ENCODE data around the gene LARGE1. TPM values are rescaled to one million over a fixed set of nuclear protein-coding genes. Genes with fewer than 3 reads are reported as not detected.

The LARGE1 gene
- total RNA-seq, 1 experiment from 2014 or later = 1.3 TPM

DNA sequence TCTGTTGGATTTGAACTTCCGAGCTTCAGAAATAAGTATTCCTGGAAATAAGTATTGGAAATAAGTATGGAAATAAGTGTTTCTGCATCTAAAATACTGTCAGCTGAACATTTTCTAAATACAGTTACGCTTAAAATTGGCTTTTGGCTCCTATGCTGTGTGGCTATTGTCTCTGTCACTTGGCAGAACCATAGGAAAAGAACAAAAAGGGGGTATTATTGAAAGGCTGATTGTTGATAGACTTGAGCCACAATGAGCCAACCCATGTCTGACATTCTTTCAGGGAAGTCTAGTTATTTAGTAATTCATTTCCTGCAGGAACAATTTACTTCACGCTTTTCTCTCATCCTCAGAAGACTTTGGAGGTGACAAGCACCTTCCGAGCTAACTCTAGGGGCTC, 32.5 kb upstream of the LARGE1 start:
- Histone ChIP-seq H3K27me3 (ENCODE audit: low read length) (no peaks in the 10 kb centered on the region), H3K79me2 (ENCODE audit: low read length) (no peaks in the 10 kb centered on the region), H3F3A (ENCODE audit: low read length, unreplicated experiment) (no peaks in the 10 kb centered on the region), H3K9ac (ENCODE audit: low read length) (no peak overlapping the region), H4K20me1 (ENCODE audit: low read length) (no peaks in the 10 kb centered on the region), H3K36me3 (ENCODE audit: low read depth, low read length) (no peaks in the 10 kb centered on the region), H3K9me3 (ENCODE audit: low read length) (no peaks in the 10 kb centered on the region), H3K4me1 (ENCODE audit: insufficient read depth, low read length) (no peaks in the 10 kb centered on the region), H3K27ac (ENCODE audit: low read length) (no peak overlapping the region), H3K9me2 (replicated peaks; ENCODE audit: low read length) (no peaks in the 10 kb centered on the region), H2AFZ (ENCODE audit: low read length) (no peak overlapping the region), H3K4me3 (ENCODE audit: low read length) (no peak overlapping the region), H3K4me2 (ENCODE audit: low read length) (no peak overlapping the region)
- intact Hi-C loops (cut with micrococcal nuclease) = no loop called here
- ChIA-PET CTCF (no interaction called here), POLR2A (ENCODE audit: unreplicated experiment) (no interaction called here)
- no peak for ATAC-seq
- no TSS peak for BruUV-seq (replicated peaks)
- DNase-seq = no peak
- TF ChIP-seq EZH2phosphoT487 (IDR thresholded peaks at IDR 0.05; ENCODE audit: borderline replicate concordance, low read length) (no peak), EZH2 (IDR thresholded peaks at IDR 0.05; ENCODE audit: low read length, unreplicated experiment) (no peak)
- TF ChIP-seq, protein P1, sequence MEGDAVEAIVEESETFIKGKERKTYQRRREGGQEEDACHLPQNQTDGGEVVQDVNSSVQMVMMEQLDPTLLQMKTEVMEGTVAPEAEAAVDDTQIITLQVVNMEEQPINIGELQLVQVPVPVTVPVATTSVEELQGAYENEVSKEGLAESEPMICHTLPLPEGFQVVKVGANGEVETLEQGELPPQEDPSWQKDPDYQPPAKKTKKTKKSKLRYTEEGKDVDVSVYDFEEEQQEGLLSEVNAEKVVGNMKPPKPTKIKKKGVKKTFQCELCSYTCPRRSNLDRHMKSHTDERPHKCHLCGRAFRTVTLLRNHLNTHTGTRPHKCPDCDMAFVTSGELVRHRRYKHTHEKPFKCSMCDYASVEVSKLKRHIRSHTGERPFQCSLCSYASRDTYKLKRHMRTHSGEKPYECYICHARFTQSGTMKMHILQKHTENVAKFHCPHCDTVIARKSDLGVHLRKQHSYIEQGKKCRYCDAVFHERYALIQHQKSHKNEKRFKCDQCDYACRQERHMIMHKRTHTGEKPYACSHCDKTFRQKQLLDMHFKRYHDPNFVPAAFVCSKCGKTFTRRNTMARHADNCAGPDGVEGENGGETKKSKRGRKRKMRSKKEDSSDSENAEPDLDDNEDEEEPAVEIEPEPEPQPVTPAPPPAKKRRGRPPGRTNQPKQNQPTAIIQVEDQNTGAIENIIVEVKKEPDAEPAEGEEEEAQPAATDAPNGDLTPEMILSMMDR (conservative IDR thresholded peaks at IDR 0.05; ENCODE audit: low read depth, low read length) = no peak

DNA sequence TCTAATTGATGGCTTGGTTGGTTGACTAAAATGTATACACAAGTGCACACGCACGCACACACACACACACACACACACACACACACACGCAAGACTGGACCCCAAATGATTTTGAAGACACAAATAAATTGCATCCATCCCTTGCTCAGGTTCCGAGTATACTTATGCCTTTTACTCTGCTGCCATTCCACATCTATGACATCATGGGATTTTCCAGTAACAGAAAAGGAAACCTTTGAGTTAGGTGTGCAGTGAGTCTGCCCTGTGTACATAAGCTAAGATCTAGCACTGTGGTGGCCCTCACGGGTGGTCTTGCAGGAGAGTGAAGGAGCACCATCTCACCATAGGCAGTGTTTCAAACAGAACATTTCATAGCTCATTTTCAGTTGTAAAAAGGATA, 20.5 kb upstream of the LARGE1 start:
- H3K9me3 ChIP-seq (ENCODE audit: low read length) = no peaks in the 10 kb centered on the region
- intact Hi-C loops (cut with micrococcal nuclease) = no loop called here
- H4K20me1 ChIP-seq (ENCODE audit: low read length) = no peaks in the 10 kb centered on the region
- no peak overlapping the region for H2AFZ ChIP-seq (ENCODE audit: low read length)
- no peaks in the 10 kb centered on the region for H3K79me2 ChIP-seq (ENCODE audit: low read length)
- no peak overlapping the region for H3K4me3 ChIP-seq (ENCODE audit: low read length)
- no peak overlapping the region for H3K27ac ChIP-seq (ENCODE audit: low read length)
- no peaks in the 10 kb centered on the region for H3K4me1 ChIP-seq (ENCODE audit: insufficient read depth, low read length)
- H3F3A ChIP-seq (ENCODE audit: low read length, unreplicated experiment) = no peaks in the 10 kb centered on the region
- no peaks in the 10 kb centered on the region for H3K36me3 ChIP-seq (ENCODE audit: low read depth, low read length)
- TF ChIP-seq, protein P1 (conservative IDR thresholded peaks at IDR 0.05; ENCODE audit: low read depth, low read length) = no peak
- no peak for TF ChIP-seq EZH2 (IDR thresholded peaks at IDR 0.05; ENCODE audit: low read length, unreplicated experiment)
- no peak for TF ChIP-seq EZH2phosphoT487 (IDR thresholded peaks at IDR 0.05; ENCODE audit: borderline replicate concordance, low read length)
- DNase-seq = no peak
- no peak overlapping the region for H3K9ac ChIP-seq (ENCODE audit: low read length)
- H3K9me2 ChIP-seq (replicated peaks; ENCODE audit: low read length) = no peaks in the 10 kb centered on the region
- ChIA-PET CTCF (no interaction called here), POLR2A (ENCODE audit: unreplicated experiment) (no interaction called here)
- BruUV-seq (replicated peaks) = no TSS peak
- H3K27me3 ChIP-seq (ENCODE audit: low read length) = no peaks in the 10 kb centered on the region
- no peak overlapping the region for H3K4me2 ChIP-seq (ENCODE audit: low read length)
- no peak for ATAC-seq

DNA sequence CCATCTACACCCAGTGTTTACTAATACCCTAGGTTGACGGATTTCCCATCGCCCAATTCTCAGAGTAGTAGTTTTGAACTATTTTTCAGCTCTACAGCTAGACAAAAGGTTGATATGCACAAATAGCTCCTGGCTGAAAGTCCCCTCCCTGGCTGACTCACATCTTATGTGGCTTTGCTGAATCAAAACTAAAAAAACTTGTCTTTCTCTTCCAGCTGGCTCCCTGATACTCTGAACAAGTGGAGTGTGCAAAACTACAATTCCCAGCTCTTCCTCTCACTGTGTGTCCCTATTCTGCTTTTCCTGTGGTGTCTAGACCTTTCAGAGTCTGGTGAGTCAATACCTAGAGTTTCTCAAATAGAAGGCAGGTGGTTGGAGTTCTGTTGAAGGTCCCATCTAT, 12.7 kb upstream of the LARGE1 start:
- H3K4me1 ChIP-seq (ENCODE audit: insufficient read depth, low read length) = no peaks in the 10 kb centered on the region
- no peaks in the 10 kb centered on the region for H3F3A ChIP-seq (ENCODE audit: low read length, unreplicated experiment)
- H4K20me1 ChIP-seq (ENCODE audit: low read length) = no peaks in the 10 kb centered on the region
- H3K79me2 ChIP-seq (ENCODE audit: low read length) = no peaks in the 10 kb centered on the region
- CTCF ChIA-PET = no interaction called here
- intact Hi-C loops (cut with micrococcal nuclease) = no loop called here
- H3K9ac ChIP-seq (ENCODE audit: low read length) = no peak overlapping the region
- H3K4me3 ChIP-seq (ENCODE audit: low read length) = no peak overlapping the region
- H2AFZ ChIP-seq (ENCODE audit: low read length) = no peak overlapping the region
- no peaks in the 10 kb centered on the region for H3K9me2 ChIP-seq (replicated peaks; ENCODE audit: low read length)
- no TSS peak for BruUV-seq (replicated peaks)
- POLR2A ChIA-PET (ENCODE audit: unreplicated experiment) = no interaction called here
- no peak for ATAC-seq
- H3K27me3 ChIP-seq (ENCODE audit: low read length) = no peaks in the 10 kb centered on the region
- TF ChIP-seq, protein P1 (conservative IDR thresholded peaks at IDR 0.05; ENCODE audit: low read depth, low read length) = no peak
- TF ChIP-seq EZH2phosphoT487 (IDR thresholded peaks at IDR 0.05; ENCODE audit: borderline replicate concordance, low read length) (no peak), EZH2 (IDR thresholded peaks at IDR 0.05; ENCODE audit: low read length, unreplicated experiment) (no peak)
- no peaks in the 10 kb centered on the region for H3K36me3 ChIP-seq (ENCODE audit: low read depth, low read length)
- H3K9me3 ChIP-seq (ENCODE audit: low read length) = no peaks in the 10 kb centered on the region
- DNase-seq = peak; percentile 2
- no peak overlapping the region for H3K27ac ChIP-seq (ENCODE audit: low read length)
- H3K4me2 ChIP-seq (ENCODE audit: low read length) = no peak overlapping the region
